ENCODE data around the gene RXRA. TPM values are rescaled to one million over a fixed set of nuclear protein-coding genes. Genes with fewer than 3 reads are reported as not detected.

Gene RXRA
- total RNA-seq, 1 experiment from 2014 or later, result 31.6 TPM

- intact Hi-C loops (cut with micrococcal nuclease; ENCODE audit: unreplicated experiment), result no loop called here
- no TSS peak for BruUV-seq (replicated peaks)
- DNase-seq (ENCODE audit: low read depth, low spot score), result no peak
- TF ChIP-seq POLR2AphosphoS5 (IDR thresholded peaks at IDR 0.05; ENCODE audit: low read depth, low read length) (no peak), SIN3A (IDR thresholded peaks at IDR 0.05; ENCODE audit: borderline replicate concordance, insufficient read depth, low read depth, low read length) (no peak), REST (IDR thresholded peaks at IDR 0.05; ENCODE audit: insufficient read depth in 1 of 2, low read depth in 2 of 2, low read length in 1 of 2) (no peak), TCF7L2 (IDR thresholded peaks at IDR 0.05; ENCODE audit: low read depth, low read length) (no peak), CTCF (IDR thresholded peaks at IDR 0.05) (no peak)
- Histone ChIP-seq H3K36me3 (ENCODE audit: control insufficient read depth, insufficient read depth, low read length) (no peaks in the 10 kb centered on the region), H3K27ac (ENCODE audit: low read length) (no peak overlapping the region), H3K27me3 (ENCODE audit: control insufficient read depth, insufficient read depth, low read length) (no peaks in the 10 kb centered on the region), H3K9me3 (ENCODE audit: control insufficient read depth, insufficient read depth, low read depth, low read length) (peaks cover 3% of the 10 kb centered on the region; the same call in 1 of the 2 replicates), H3K4me1 (ENCODE audit: control insufficient read depth, insufficient read depth, low read length) (peaks cover 3% of the 10 kb centered on the region), H3K4me3 (ENCODE audit: low read depth in 2 of 2, low read length in 2 of 2) (no peak overlapping the region)
- in situ Hi-C loops (cut with HindIII; ENCODE audit: low pct_unique_long_range_greater_than_20kb, low sequenced_read_pairs), result no loop called here
- no peak for ATAC-seq
- ChIA-PET CTCF (interaction anchor here (0.5 kb wide), 1 partner anchor 253 kb away, joined by 13 read pairs; no protein-coding TSS in a partner anchor), POLR2A (no interaction called here)
These were observed 75.1 kb downstream of the RXRA start for GRCh38 chr9:134401391-134401790.

GRCh38 chr9:134402182-134402581 is 75.9 kb downstream of the RXRA start:
- Histone ChIP-seq H3K4me3 (ENCODE audit: low read depth in 2 of 2, low read length in 2 of 2) (no peak overlapping the region), H3K36me3 (ENCODE audit: control insufficient read depth, insufficient read depth, low read length) (no peaks in the 10 kb centered on the region), H3K4me1 (ENCODE audit: control insufficient read depth, insufficient read depth, low read length) (peaks cover 11% of the 10 kb centered on the region), H3K9me3 (ENCODE audit: control insufficient read depth, insufficient read depth, low read depth, low read length) (peaks cover 3% of the 10 kb centered on the region; the same call in 1 of the 2 replicates), H3K27ac (ENCODE audit: low read length) (no peak overlapping the region), H3K27me3 (ENCODE audit: control insufficient read depth, insufficient read depth, low read length) (no peaks in the 10 kb centered on the region)
- DNase-seq (ENCODE audit: low read depth, low spot score), result no peak
- ATAC-seq, result no peak
- no TSS peak for BruUV-seq (replicated peaks)
- no peak for TF ChIP-seq CTCF (IDR thresholded peaks at IDR 0.05)
- no peak for TF ChIP-seq POLR2AphosphoS5 (IDR thresholded peaks at IDR 0.05; ENCODE audit: low read depth, low read length)
- TF ChIP-seq REST (IDR thresholded peaks at IDR 0.05; ENCODE audit: insufficient read depth in 1 of 2, low read depth in 2 of 2, low read length in 1 of 2), result no peak
- no peak for TF ChIP-seq SIN3A (IDR thresholded peaks at IDR 0.05; ENCODE audit: borderline replicate concordance, insufficient read depth, low read depth, low read length)
- no peak for TF ChIP-seq TCF7L2 (IDR thresholded peaks at IDR 0.05; ENCODE audit: low read depth, low read length)
- in situ Hi-C loops (cut with HindIII; ENCODE audit: low pct_unique_long_range_greater_than_20kb, low sequenced_read_pairs) (no loop called here), intact Hi-C loops (cut with micrococcal nuclease; ENCODE audit: unreplicated experiment) (no loop called here)
- ChIA-PET CTCF (interaction anchor here (0.5 kb wide), 1 partner anchor 254 kb away, joined by 13 read pairs; no protein-coding TSS in a partner anchor), POLR2A (no interaction called here)

All from Panc1 (cell line).